Peyer's patch (tissue), 4 donors: Measurements from ENCODE around the gene KIF21B.

Source experiments
- CTCF ChIP-seq, 6 experiments: fragments of 450-650 bp in 4 of 6; fragments of 200-600 bp in 2 of 6; sonication (generic) in 1 of 6; IDR thresholded peaks; one replicate each; pipeline ENCODE4 v1.5.1; 2017 to 2019; ENCODE audit warnings: antibody characterized with exemption in 6 of 6, mild to moderate bottlenecking in 3 of 6, moderate library complexity in 1 of 6
- POLR2A ChIP-seq, 2 donors: fragments of 450-650 bp; IDR thresholded peaks; one replicate each; pipeline ENCODE4 v1.5.1; 2017; ENCODE audit warnings: antibody characterized with exemption in 2 of 2, mild to moderate bottlenecking in 2 of 2, moderate library complexity in 2 of 2

- TF ChIP-seq POLR2A (IDR thresholded peaks at IDR 0.05) (no peak), CTCF (IDR thresholded peaks at IDR 0.05) (no peak)
These were observed 11.2 kb upstream of the KIF21B start for GRCh38 chr1:201034671-201035070.
